Trophoblast cell (in vitro differentiated cells and primary cell): Measurements from ENCODE around the gene SBF2.

Source experiments
- DNase-seq, 2 donors: peaks; one replicate each; pipeline ENCODE4 v3.0.0-alpha.2; 2016
- H2AFZ ChIP-seq: 2 replicates; pipeline ENCODE4 v1.6.1; 2013; ENCODE audit warnings: low read length, moderate library complexity, mild to moderate bottlenecking; ENCODE audit not compliant: insufficient read depth, poor library complexity
- H2AK5ac ChIP-seq: 2 replicates; pipeline ENCODE4 v1.6.1; 2013; ENCODE audit warnings: mild to moderate bottlenecking, low read length
- H2BK120ac ChIP-seq: 2 replicates; pipeline ENCODE4 v1.6.1; 2013; ENCODE audit warnings: low read length, mild to moderate bottlenecking, moderate library complexity; ENCODE audit not compliant: insufficient read depth, poor library complexity
- H2BK12ac ChIP-seq: 2 replicates; pipeline ENCODE4 v1.6.1; 2013; ENCODE audit warnings: mild to moderate bottlenecking, low read length, moderate library complexity
- H2BK5ac ChIP-seq: 2 replicates; pipeline ENCODE4 v1.6.1; 2013; ENCODE audit warnings: low read length, low read depth, moderate library complexity, mild to moderate bottlenecking; ENCODE audit not compliant: poor library complexity
- H3K14ac ChIP-seq: 2 replicates; pipeline ENCODE4 v1.6.1; 2013; ENCODE audit warnings: mild to moderate bottlenecking, low read length
- H3K18ac ChIP-seq: 2 replicates; pipeline ENCODE4 v1.6.1; 2013; ENCODE audit warnings: mild to moderate bottlenecking, low read length
- H3K23ac ChIP-seq: 2 replicates; pipeline ENCODE4 v1.6.1; 2013; ENCODE audit warnings: low read length
- H3K27ac ChIP-seq: 2 replicates; pipeline ENCODE4 v1.5.1; 2013; ENCODE audit warnings: low read depth, mild to moderate bottlenecking, inconsistent platforms, low read length, moderate library complexity
- H3K27me3 ChIP-seq: 2 replicates; pipeline ENCODE4 v1.6.1; 2013; ENCODE audit warnings: inconsistent platforms, mild to moderate bottlenecking, low read length, moderate library complexity; ENCODE audit not compliant: insufficient read depth
- H3K36me3 ChIP-seq, 2 experiments: 1 replicate in 1 of 2; 2 replicates in 1 of 2; pipeline ENCODE4 v1.6.1; 2013; ENCODE audit warnings: low read length in 2 of 2, mild to moderate bottlenecking in 2 of 2, moderate library complexity in 1 of 2; ENCODE audit not compliant: insufficient read depth in 2 of 2, control insufficient read depth in 1 of 2
- H3K4ac ChIP-seq: 2 replicates; pipeline ENCODE4 v1.6.1; 2013; ENCODE audit warnings: low read depth, mild to moderate bottlenecking, low read length, moderate library complexity
- H3K4me1 ChIP-seq, 2 experiments: 1 replicate in 1 of 2; 2 replicates in 1 of 2; pipeline ENCODE4 v1.6.1; 2013; ENCODE audit warnings: low read length in 2 of 2, mild to moderate bottlenecking in 2 of 2, moderate library complexity in 1 of 2; ENCODE audit not compliant: insufficient read depth in 2 of 2, control insufficient read depth in 1 of 2
- H3K4me2 ChIP-seq: 2 replicates; pipeline ENCODE4 v1.6.1; 2013; ENCODE audit warnings: inconsistent platforms, mild to moderate bottlenecking, low read length, moderate library complexity
- H3K4me3 ChIP-seq: 2 replicates; pipeline ENCODE4 v1.5.1; 2013; ENCODE audit warnings: mild to moderate bottlenecking, low read depth, low read length, inconsistent platforms
- H3K79me1 ChIP-seq: one replicate; pipeline ENCODE4 v1.6.1; 2013; ENCODE audit warnings: low read length
- H3K79me2 ChIP-seq: 2 replicates; pipeline ENCODE4 v1.6.1; 2013; ENCODE audit warnings: low read length, mild to moderate bottlenecking; ENCODE audit not compliant: control insufficient read depth, insufficient read depth, poor library complexity
- H3K9ac ChIP-seq: 2 replicates; pipeline ENCODE4 v1.6.1; 2013; ENCODE audit warnings: mild to moderate bottlenecking, low read length
- H3K9me3 ChIP-seq: 2 replicates; pipeline ENCODE4 v1.6.1; 2013; ENCODE audit warnings: low read depth, mild to moderate bottlenecking, control low read depth, inconsistent platforms, low read length; ENCODE audit not compliant: insufficient read depth
- H4K12ac ChIP-seq: 2 replicates; pipeline ENCODE4 v1.6.1; 2013; ENCODE audit warnings: low read depth, mild to moderate bottlenecking, low read length, moderate library complexity
- H4K8ac ChIP-seq: 2 replicates; pipeline ENCODE4 v1.6.1; 2013; ENCODE audit warnings: low read depth, mild to moderate bottlenecking, low read length, moderate library complexity
- H4K91ac ChIP-seq: one replicate; pipeline ENCODE4 v1.6.1; 2013; ENCODE audit warnings: low read depth, mild to moderate bottlenecking, low read length, moderate library complexity
- WGBS: extraction: QIAGEN DNeasy Blood & Tissue Kit; methylation state at CpG from one replicate; pipeline ENCODE4 v1.1.7; 2013; ENCODE audit warnings: missing lambda C conversion rate; ENCODE audit not compliant: insufficient read length, insufficient coverage; ENCODE audit errors: extremely low coverage; 5-methylcytosine and 5-hydroxymethylcytosine counted together

The SBF2 gene

DNA sequence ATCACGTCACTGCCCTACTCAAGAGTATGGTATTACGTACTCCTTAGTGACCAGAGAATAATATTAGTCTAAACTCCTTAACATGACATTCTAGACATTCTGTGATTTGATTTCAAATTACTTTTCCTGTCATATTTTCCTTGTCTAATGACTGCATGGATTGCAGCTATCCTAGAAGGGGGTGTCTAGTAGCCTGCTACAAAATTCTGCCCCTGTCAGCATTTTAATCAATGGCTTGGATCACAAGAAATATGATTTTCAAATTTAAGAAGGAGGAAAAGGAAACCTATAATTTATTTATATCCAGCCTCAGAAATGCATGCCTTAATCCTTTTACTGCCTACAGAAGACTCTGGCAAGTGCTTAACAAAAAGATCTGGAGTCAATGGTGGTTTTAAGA lies 413.4 kb downstream of the SBF2 start:
- Histone ChIP-seq H2BK120ac (no peak overlapping the region), H3K27ac (no peak overlapping the region), H3K36me3 (no peaks in the 10 kb centered on the region), H3K14ac (no peak overlapping the region), H3K4ac (no peak overlapping the region), H2AK5ac (no peak overlapping the region), H3K4me1 (peaks cover 0 to 2% of the 10 kb centered on the region in 2 experiments), H2BK5ac (no peak overlapping the region), H3K18ac (no peak overlapping the region), H4K8ac (no peak overlapping the region), H3K4me2 (no peak overlapping the region), H2BK12ac (no peak overlapping the region), H4K12ac (no peak overlapping the region), H3K23ac (no peak overlapping the region), H3K79me1 (no peaks in the 10 kb centered on the region), H4K91ac (no peak overlapping the region), H3K79me2 (no peaks in the 10 kb centered on the region), H3K9me3 (no peaks in the 10 kb centered on the region), H3K9ac (no peak overlapping the region), H3K27me3 (no peaks in the 10 kb centered on the region), H2AFZ (no peak overlapping the region), H3K4me3 (no peak overlapping the region)
- no CpG with 5 or more reads among the region's 2 CpGs for WGBS
- no peak for DNase-seq

DNA sequence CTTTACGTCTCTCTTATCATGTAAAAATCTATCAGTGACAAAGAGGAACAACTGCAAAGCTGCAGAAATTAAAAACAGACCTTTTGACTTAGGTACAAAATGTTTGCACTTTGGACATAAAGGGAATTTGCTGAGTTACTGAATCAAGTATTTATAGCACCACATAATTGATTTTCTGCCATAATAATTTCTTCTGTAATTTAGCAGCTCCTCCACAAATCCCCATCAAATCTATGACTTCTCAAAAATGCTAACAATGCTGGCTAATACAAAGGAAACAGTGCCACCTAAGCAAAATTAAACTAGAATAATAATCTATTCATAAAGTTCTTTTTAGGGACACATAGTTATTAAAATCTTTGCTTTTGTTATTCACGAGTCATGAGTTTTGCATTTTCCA lies 415.1 kb downstream of the SBF2 start:
- Histone ChIP-seq H3K14ac (no peak overlapping the region), H4K12ac (no peak overlapping the region), H3K36me3 (no peaks in the 10 kb centered on the region), H3K79me1 (no peaks in the 10 kb centered on the region), H3K18ac (no peak overlapping the region), H3K4me1 (peaks cover 0 to 2% of the 10 kb centered on the region in 2 experiments), H2BK120ac (no peak overlapping the region), H2AFZ (no peak overlapping the region), H4K8ac (no peak overlapping the region), H3K9me3 (no peaks in the 10 kb centered on the region), H4K91ac (no peak overlapping the region), H3K27ac (no peak overlapping the region), H3K4ac (no peak overlapping the region), H3K4me2 (no peak overlapping the region), H3K27me3 (no peaks in the 10 kb centered on the region), H2AK5ac (no peak overlapping the region), H2BK5ac (no peak overlapping the region), H3K23ac (no peak overlapping the region), H3K9ac (no peak overlapping the region), H3K4me3 (no peak overlapping the region), H3K79me2 (no peaks in the 10 kb centered on the region), H2BK12ac (no peak overlapping the region)
- DNase-seq = no peak
- no CpG with 5 or more reads among the region's 2 CpGs for WGBS

DNA sequence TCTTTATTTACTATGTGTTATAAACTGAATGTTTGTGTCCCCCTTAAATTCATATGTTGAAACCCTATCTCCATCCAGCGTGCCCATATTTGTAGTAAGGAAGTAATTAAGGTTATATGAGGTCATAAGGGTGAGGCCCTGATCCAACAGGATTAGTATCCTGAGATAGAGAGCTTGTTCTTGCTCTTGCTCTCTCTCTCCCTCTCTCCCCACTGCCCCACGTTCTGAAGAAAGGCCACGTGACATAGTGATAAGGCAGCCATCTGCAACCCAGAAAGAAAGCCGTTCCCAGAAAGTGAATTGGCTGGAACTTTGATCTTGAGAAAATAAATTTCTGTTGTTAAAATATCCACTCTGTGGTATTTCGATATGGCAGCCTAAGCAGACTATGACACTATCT lies 417.7 kb downstream of the SBF2 start:
- no peak for DNase-seq
- no peak overlapping the region for H3K4me2 ChIP-seq
- no CpG with 5 or more reads among the region's 5 CpGs for WGBS

DNA sequence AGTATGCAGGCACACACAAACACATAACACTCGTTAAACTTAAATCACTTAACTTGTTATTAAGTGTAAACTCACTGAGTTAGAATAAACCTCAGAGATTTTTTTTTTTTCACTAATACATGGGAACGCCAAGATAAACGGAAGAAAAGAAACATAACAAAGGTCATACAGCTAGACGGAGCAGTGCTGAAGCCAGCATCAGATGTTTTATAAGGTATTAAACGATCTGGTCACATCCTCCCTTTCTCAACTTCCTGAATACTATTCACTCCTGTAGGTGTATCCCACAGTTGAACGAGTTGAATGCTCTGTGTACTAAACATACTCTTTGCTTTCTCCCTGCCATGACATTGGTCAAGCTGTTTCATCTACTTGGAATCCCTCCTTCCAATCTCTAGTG lies 418.2 kb downstream of the SBF2 start:
- no peak overlapping the region for H3K4ac ChIP-seq
- H2AFZ ChIP-seq = no peak overlapping the region
- no peak for DNase-seq
- H2BK5ac ChIP-seq = no peak overlapping the region
- no peaks in the 10 kb centered on the region for H3K36me3 ChIP-seq
- no peak overlapping the region for H3K27ac ChIP-seq
- no peaks in the 10 kb centered on the region for H3K9me3 ChIP-seq
- no peak overlapping the region for H3K4me2 ChIP-seq
- no CpG with 5 or more reads among the region's 6 CpGs for WGBS
- H3K27me3 ChIP-seq = no peaks in the 10 kb centered on the region
- H2AK5ac ChIP-seq = no peak overlapping the region
- no peaks in the 10 kb centered on the region for H3K79me2 ChIP-seq
- no peak overlapping the region for H3K23ac ChIP-seq
- H2BK12ac ChIP-seq = no peak overlapping the region
- H4K8ac ChIP-seq = no peak overlapping the region
- no peak overlapping the region for H4K91ac ChIP-seq
- no peak overlapping the region for H3K4me3 ChIP-seq
- H4K12ac ChIP-seq = no peak overlapping the region
- H3K79me1 ChIP-seq = no peaks in the 10 kb centered on the region
- no peak overlapping the region for H2BK120ac ChIP-seq
- H3K18ac ChIP-seq = no peak overlapping the region
- H3K14ac ChIP-seq = no peak overlapping the region
- H3K4me1 ChIP-seq = no peaks in the 10 kb centered on the region
- H3K9ac ChIP-seq = no peak overlapping the region

More for the DNA sequence above, 417.7 kb downstream of the SBF2 start:
- Histone ChIP-seq H2AFZ (no peak overlapping the region), H3K79me1 (no peaks in the 10 kb centered on the region), H3K9ac (no peak overlapping the region), H4K8ac (no peak overlapping the region), H3K4me3 (no peak overlapping the region), H3K14ac (no peak overlapping the region), H2AK5ac (no peak overlapping the region), H4K91ac (no peak overlapping the region), H3K18ac (no peak overlapping the region), H2BK5ac (no peak overlapping the region), H3K79me2 (no peaks in the 10 kb centered on the region), H3K4ac (no peak overlapping the region), H3K23ac (no peak overlapping the region), H2BK120ac (no peak overlapping the region), H4K12ac (no peak overlapping the region), H3K27me3 (no peaks in the 10 kb centered on the region), H3K27ac (no peak overlapping the region), H3K4me1 (no peaks in the 10 kb centered on the region), H2BK12ac (no peak overlapping the region), H3K9me3 (no peaks in the 10 kb centered on the region), H3K36me3 (no peaks in the 10 kb centered on the region)
